ENCODE data around the gene TRMT10A. TPM values are rescaled to one million over a fixed set of nuclear protein-coding genes. Genes with fewer than 3 reads are reported as not detected.
A peak's percentile ranks its signal among the peaks of the same experiment; 100 is the strongest.

Gene TRMT10A
- total and polyA plus RNA-seq, 2 experiments from 2014 or later, result 4.7 to 5.3 TPM

DNA sequence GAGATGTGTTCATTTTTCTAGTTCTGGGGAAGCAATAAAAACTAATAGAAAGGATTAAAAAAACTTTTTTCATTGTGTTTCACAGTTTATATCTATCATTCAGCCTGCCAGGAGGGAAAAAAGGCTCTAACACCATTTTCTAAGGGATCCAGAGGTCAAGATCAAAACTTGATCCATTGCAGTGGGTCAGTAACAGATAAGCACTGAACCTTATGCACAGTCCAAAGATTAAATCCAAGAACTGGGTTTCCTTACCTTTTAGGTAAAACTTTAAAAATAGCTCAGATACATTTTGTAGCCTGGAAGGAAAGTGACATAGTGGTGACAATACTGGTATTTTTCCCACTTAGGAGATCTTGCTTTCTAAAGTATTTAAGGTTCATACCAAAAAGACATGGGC, 23.5 kb upstream of the TRMT10A start:
- H2AFZ ChIP-seq, result no peak overlapping the region
- H3K4me3 Mint-ChIP-seq, result no peak overlapping the region
- no peaks in the 10 kb centered on the region for H3K79me2 ChIP-seq (replicated peaks; ENCODE audit: insufficient read depth)
- H3K36me3 ChIP-seq (ENCODE audit: insufficient read depth), result no peaks in the 10 kb centered on the region
- H3K9me3 Mint-ChIP-seq, result no peaks in the 10 kb centered on the region
- no peaks in the 10 kb centered on the region for H3K27me3 ChIP-seq (ENCODE audit: insufficient read depth)
- ATAC-seq (no peak), DNase-seq (ENCODE audit: low spot score) (no peak)
- H3K4me2 ChIP-seq, result no peak overlapping the region
- no peaks in the 10 kb centered on the region for H3K9me2 ChIP-seq (ENCODE audit: insufficient read depth)
- H3K4me1 ChIP-seq (ENCODE audit: insufficient read depth), result no peaks in the 10 kb centered on the region
- no peak overlapping the region for H3K27ac Mint-ChIP-seq
- no peaks in the 10 kb centered on the region for H3K27me3 Mint-ChIP-seq (ENCODE audit: insufficient read depth, low read depth, poor library complexity)
- H3K4me3 ChIP-seq, result no peak overlapping the region
- H3F3A ChIP-seq (replicated peaks; ENCODE audit: low read depth), result no peaks in the 10 kb centered on the region
- H3K4me1 Mint-ChIP-seq, result peaks cover 5% of the 10 kb centered on the region
- no peaks in the 10 kb centered on the region for H3K36me3 Mint-ChIP-seq (ENCODE audit: low read depth)
- H4K20me1 ChIP-seq (replicated peaks; ENCODE audit: insufficient read depth), result no peaks in the 10 kb centered on the region
- H3K27ac ChIP-seq (ENCODE audit: low read depth), result no peak overlapping the region
- TF ChIP-seq, protein P1, sequence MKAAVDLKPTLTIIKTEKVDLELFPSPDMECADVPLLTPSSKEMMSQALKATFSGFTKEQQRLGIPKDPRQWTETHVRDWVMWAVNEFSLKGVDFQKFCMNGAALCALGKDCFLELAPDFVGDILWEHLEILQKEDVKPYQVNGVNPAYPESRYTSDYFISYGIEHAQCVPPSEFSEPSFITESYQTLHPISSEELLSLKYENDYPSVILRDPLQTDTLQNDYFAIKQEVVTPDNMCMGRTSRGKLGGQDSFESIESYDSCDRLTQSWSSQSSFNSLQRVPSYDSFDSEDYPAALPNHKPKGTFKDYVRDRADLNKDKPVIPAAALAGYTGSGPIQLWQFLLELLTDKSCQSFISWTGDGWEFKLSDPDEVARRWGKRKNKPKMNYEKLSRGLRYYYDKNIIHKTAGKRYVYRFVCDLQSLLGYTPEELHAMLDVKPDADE (IDR thresholded peaks at IDR 0.05), result no peak
- TF ChIP-seq NANOG (IDR thresholded peaks at IDR 0.05; ENCODE audit: borderline replicate concordance) (no peak), JUNB (IDR thresholded peaks at IDR 0.05; ENCODE audit: unreplicated experiment) (no peak), POLR2AphosphoS5 (IDR thresholded peaks at IDR 0.05; ENCODE audit: low read depth) (no peak), EZH2phosphoT487 (IDR thresholded peaks at IDR 0.05; ENCODE audit: unreplicated experiment) (no peak), EZH2 (IDR thresholded peaks at IDR 0.05; ENCODE audit: low read depth, unreplicated experiment) (no peak), CREB1 (CRISPR knock-in tag; IDR thresholded peaks at IDR 0.05; ENCODE audit: low read depth) (no peak), ZNF114 (CRISPR knock-in tag; IDR thresholded peaks at IDR 0.05) (no peak)
- TF ChIP-seq, protein P2, sequence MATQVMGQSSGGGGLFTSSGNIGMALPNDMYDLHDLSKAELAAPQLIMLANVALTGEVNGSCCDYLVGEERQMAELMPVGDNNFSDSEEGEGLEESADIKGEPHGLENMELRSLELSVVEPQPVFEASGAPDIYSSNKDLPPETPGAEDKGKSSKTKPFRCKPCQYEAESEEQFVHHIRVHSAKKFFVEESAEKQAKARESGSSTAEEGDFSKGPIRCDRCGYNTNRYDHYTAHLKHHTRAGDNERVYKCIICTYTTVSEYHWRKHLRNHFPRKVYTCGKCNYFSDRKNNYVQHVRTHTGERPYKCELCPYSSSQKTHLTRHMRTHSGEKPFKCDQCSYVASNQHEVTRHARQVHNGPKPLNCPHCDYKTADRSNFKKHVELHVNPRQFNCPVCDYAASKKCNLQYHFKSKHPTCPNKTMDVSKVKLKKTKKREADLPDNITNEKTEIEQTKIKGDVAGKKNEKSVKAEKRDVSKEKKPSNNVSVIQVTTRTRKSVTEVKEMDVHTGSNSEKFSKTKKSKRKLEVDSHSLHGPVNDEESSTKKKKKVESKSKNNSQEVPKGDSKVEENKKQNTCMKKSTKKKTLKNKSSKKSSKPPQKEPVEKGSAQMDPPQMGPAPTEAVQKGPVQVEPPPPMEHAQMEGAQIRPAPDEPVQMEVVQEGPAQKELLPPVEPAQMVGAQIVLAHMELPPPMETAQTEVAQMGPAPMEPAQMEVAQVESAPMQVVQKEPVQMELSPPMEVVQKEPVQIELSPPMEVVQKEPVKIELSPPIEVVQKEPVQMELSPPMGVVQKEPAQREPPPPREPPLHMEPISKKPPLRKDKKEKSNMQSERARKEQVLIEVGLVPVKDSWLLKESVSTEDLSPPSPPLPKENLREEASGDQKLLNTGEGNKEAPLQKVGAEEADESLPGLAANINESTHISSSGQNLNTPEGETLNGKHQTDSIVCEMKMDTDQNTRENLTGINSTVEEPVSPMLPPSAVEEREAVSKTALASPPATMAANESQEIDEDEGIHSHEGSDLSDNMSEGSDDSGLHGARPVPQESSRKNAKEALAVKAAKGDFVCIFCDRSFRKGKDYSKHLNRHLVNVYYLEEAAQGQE (IDR thresholded peaks at IDR 0.05; ENCODE audit: unreplicated experiment), result no peak
- TF ChIP-seq, protein P3, sequence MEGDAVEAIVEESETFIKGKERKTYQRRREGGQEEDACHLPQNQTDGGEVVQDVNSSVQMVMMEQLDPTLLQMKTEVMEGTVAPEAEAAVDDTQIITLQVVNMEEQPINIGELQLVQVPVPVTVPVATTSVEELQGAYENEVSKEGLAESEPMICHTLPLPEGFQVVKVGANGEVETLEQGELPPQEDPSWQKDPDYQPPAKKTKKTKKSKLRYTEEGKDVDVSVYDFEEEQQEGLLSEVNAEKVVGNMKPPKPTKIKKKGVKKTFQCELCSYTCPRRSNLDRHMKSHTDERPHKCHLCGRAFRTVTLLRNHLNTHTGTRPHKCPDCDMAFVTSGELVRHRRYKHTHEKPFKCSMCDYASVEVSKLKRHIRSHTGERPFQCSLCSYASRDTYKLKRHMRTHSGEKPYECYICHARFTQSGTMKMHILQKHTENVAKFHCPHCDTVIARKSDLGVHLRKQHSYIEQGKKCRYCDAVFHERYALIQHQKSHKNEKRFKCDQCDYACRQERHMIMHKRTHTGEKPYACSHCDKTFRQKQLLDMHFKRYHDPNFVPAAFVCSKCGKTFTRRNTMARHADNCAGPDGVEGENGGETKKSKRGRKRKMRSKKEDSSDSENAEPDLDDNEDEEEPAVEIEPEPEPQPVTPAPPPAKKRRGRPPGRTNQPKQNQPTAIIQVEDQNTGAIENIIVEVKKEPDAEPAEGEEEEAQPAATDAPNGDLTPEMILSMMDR (conservative IDR thresholded peaks at IDR 0.05; ENCODE audit: low read depth in 2 of 2), result no peak

DNA sequence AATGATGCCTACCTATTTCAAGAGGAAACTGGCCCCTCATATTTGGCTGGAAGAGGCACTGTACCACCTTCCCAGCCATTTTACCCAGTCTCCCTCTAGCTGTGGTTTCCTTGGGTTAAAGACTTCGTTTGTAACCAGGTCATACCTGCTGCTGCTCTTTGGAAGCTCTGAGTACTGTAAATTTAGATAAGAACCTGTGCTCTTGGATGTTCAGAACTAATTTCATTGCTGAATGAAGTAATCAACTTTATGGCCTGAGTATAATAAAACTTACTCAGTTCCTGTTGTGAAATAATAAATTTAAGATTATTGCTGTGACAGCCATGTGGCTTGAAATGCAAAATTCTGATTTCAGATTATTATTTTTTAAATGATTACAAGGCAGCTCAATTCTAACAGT, 23.0 kb upstream of the TRMT10A start:
- Mint-ChIP-seq H3K36me3 (ENCODE audit: low read depth) (no peaks in the 10 kb centered on the region), H3K4me3 (no peak overlapping the region)
- peak; percentile 53; the same call in 2 of the 3 replicates for ATAC-seq

More for the DNA sequence above, 23.0 kb upstream of the TRMT10A start:
- no peak overlapping the region for H3K4me2 ChIP-seq
- no peaks in the 10 kb centered on the region for H4K20me1 ChIP-seq (replicated peaks; ENCODE audit: insufficient read depth)
- peak; percentile 7 for DNase-seq (ENCODE audit: low spot score)
- no peak overlapping the region for H2AFZ ChIP-seq
- no peaks in the 10 kb centered on the region for H3K9me2 ChIP-seq (ENCODE audit: insufficient read depth)
- H3K36me3 ChIP-seq (ENCODE audit: insufficient read depth), result no peaks in the 10 kb centered on the region
- Mint-ChIP-seq H3K9me3 (no peaks in the 10 kb centered on the region), H3K27ac (no peak overlapping the region), H3K4me1 (peaks cover 5% of the 10 kb centered on the region), H3K27me3 (ENCODE audit: insufficient read depth, low read depth, poor library complexity) (no peaks in the 10 kb centered on the region)
- no peak overlapping the region for H3K27ac ChIP-seq (ENCODE audit: low read depth)
- H3K4me1 ChIP-seq (ENCODE audit: insufficient read depth), result no peaks in the 10 kb centered on the region
- H3K79me2 ChIP-seq (replicated peaks; ENCODE audit: insufficient read depth), result no peaks in the 10 kb centered on the region
- no peak overlapping the region for H3K4me3 ChIP-seq
- no peaks in the 10 kb centered on the region for H3K27me3 ChIP-seq (ENCODE audit: insufficient read depth)
- H3F3A ChIP-seq (replicated peaks; ENCODE audit: low read depth), result no peaks in the 10 kb centered on the region
- no peak for TF ChIP-seq JUNB (IDR thresholded peaks at IDR 0.05; ENCODE audit: unreplicated experiment)
- TF ChIP-seq ZNF114 (CRISPR knock-in tag; IDR thresholded peaks at IDR 0.05), result no peak
- TF ChIP-seq, protein P3 (conservative IDR thresholded peaks at IDR 0.05; ENCODE audit: low read depth in 2 of 2), result 0 out of 4 replicates have a peak, but pooled peaks of 1 of the 2 experiments have one; percentile 6

Measured in GM23338 (cell line).